ENCODE results near the gene VEGFA.

DNA sequence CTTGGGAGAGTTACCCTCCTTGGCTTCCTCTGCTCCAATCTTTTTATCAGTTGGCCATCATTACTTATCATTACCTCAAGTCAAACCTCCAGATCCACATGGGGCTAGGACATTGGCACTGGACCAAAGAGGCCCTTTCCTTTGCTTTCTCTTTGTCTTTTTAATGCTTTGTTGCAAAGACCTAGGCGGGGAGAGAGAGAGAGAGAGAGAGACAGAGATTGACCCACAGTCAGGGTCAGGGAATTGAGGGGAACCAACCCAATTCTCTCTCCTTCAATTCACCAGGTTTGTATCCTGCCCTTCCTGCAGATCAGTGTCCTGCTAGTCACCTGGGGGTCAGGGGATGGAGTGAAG lies 3.5 kb upstream of the VEGFA start:
- TF ChIP-seq, protein P1, sequence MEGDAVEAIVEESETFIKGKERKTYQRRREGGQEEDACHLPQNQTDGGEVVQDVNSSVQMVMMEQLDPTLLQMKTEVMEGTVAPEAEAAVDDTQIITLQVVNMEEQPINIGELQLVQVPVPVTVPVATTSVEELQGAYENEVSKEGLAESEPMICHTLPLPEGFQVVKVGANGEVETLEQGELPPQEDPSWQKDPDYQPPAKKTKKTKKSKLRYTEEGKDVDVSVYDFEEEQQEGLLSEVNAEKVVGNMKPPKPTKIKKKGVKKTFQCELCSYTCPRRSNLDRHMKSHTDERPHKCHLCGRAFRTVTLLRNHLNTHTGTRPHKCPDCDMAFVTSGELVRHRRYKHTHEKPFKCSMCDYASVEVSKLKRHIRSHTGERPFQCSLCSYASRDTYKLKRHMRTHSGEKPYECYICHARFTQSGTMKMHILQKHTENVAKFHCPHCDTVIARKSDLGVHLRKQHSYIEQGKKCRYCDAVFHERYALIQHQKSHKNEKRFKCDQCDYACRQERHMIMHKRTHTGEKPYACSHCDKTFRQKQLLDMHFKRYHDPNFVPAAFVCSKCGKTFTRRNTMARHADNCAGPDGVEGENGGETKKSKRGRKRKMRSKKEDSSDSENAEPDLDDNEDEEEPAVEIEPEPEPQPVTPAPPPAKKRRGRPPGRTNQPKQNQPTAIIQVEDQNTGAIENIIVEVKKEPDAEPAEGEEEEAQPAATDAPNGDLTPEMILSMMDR (conservative IDR thresholded peaks at IDR 0.05): no peak
- TF ChIP-seq ZFX (IDR thresholded peaks at IDR 0.05): no peak
